Ishikawa (cell line): ENCODE data around the gene MS4A14.

Experiments
- CEBPB ChIP-seq: IDR thresholded peaks from 2 replicates; pipeline ENCODE4 v1.6.1; 2012
- CREB1 ChIP-seq: IDR thresholded peaks from 2 replicates; pipeline ENCODE4 v1.6.1; 2012; ENCODE audit warnings: low read depth
- EGR1 ChIP-seq: IDR thresholded peaks from 2 replicates; pipeline ENCODE4 v1.6.1; 2012
- EP300 ChIP-seq: IDR thresholded peaks from 2 replicates; pipeline ENCODE4 v1.6.1; 2012; ENCODE audit warnings: borderline replicate concordance
- FOXM1 ChIP-seq: IDR thresholded peaks from 2 replicates; pipeline ENCODE4 v1.6.1; 2012; ENCODE audit warnings: low read depth, borderline replicate concordance
- MAX ChIP-seq: IDR thresholded peaks from 2 replicates; pipeline ENCODE4 v1.6.1; 2012
- NFIC ChIP-seq: IDR thresholded peaks from 2 replicates; pipeline ENCODE4 v1.6.1; 2012
- RAD21 ChIP-seq: IDR thresholded peaks from 2 replicates; pipeline ENCODE4 v1.6.1; 2012; ENCODE audit warnings: low read depth
- REST ChIP-seq: IDR thresholded peaks from 2 replicates; pipeline ENCODE4 v1.6.1; 2012; ENCODE audit warnings: low read depth, mild to moderate bottlenecking
- TAF1 ChIP-seq: IDR thresholded peaks from 2 replicates; pipeline ENCODE4 v1.6.1; 2012; ENCODE audit warnings: low read depth, mild to moderate bottlenecking
- TCF12 ChIP-seq: IDR thresholded peaks from 2 replicates; pipeline ENCODE4 v1.6.1; 2012; ENCODE audit warnings: low read depth
- TEAD4 ChIP-seq: IDR thresholded peaks from 2 replicates; pipeline ENCODE4 v1.6.1; 2012
- USF1 ChIP-seq: IDR thresholded peaks from 2 replicates; pipeline ENCODE4 v1.6.1; 2012
- YY1 ChIP-seq: IDR thresholded peaks from 2 replicates; pipeline ENCODE4 v1.6.1; 2012; ENCODE audit warnings: low read depth
- ZBTB7A ChIP-seq: IDR thresholded peaks from 2 replicates; pipeline ENCODE4 v1.6.1; 2012; ENCODE audit warnings: low read depth

MS4A14 gene

GRCh38 chr11:60372767-60373166, 23.5 kb upstream of the MS4A14 start:
- TF ChIP-seq TCF12: no peak
- no peak for TF ChIP-seq RAD21
- no peak for TF ChIP-seq TEAD4
- TF ChIP-seq USF1: no peak
- TF ChIP-seq CEBPB: no peak
- no peak for TF ChIP-seq TAF1
- TF ChIP-seq EGR1: no peak
- TF ChIP-seq FOXM1: no peak
- TF ChIP-seq ZBTB7A: no peak
- no peak for TF ChIP-seq CREB1
- no peak for TF ChIP-seq NFIC
- TF ChIP-seq EP300: no peak
- no peak for TF ChIP-seq REST
- TF ChIP-seq MAX: no peak
- TF ChIP-seq YY1: no peak

GRCh38 chr11:60375316-60375715, 20.9 kb upstream of the MS4A14 start:
- TF ChIP-seq NFIC (no peak), YY1 (no peak), USF1 (no peak), CREB1 (no peak), TCF12 (no peak), EGR1 (no peak), CEBPB (no peak), REST (no peak), MAX (no peak), RAD21 (no peak), EP300 (no peak), TAF1 (no peak), ZBTB7A (no peak), FOXM1 (no peak), TEAD4 (no peak)

GRCh38 chr11:60376601-60377000, 19.7 kb upstream of the MS4A14 start:
- TF ChIP-seq REST: no peak
- no peak for TF ChIP-seq NFIC
- no peak for TF ChIP-seq YY1
- TF ChIP-seq FOXM1: no peak
- no peak for TF ChIP-seq RAD21
- TF ChIP-seq CREB1: no peak
- TF ChIP-seq TAF1: no peak
- TF ChIP-seq EGR1: no peak
- no peak for TF ChIP-seq TEAD4
- TF ChIP-seq EP300: no peak
- no peak for TF ChIP-seq CEBPB
- TF ChIP-seq TCF12: no peak
- no peak for TF ChIP-seq ZBTB7A
- no peak for TF ChIP-seq USF1
- no peak for TF ChIP-seq MAX
